OCI-LY7 (cell line): Measurements from ENCODE around the gene NUTM1. TPM values are rescaled to one million over a fixed set of nuclear protein-coding genes. Genes with fewer than 3 reads are reported as not detected.
A peak's percentile ranks its signal among the peaks of the same experiment; 100 is the strongest.

ENCODE experiments used
- BruUV-seq: library from RNA; stranded (reverse); fragments of 400-500 nt; replicated peaks from 2 replicates; lab custom pipeline; 2021; lab: Mats Ljungman, UMichigan
- CTCF ChIA-PET: fragments of 300-600 bp; sonication (Branson Sonifier 250); formaldehyde crosslinking; loops from one replicate; lab custom pipeline; 2022; ENCODE audit warnings: antibody characterized with exemption; ENCODE audit not compliant: unreplicated experiment; lab: Charles Lee
- POLR2A ChIA-PET: fragments of 300-600 bp; sonication (Branson Sonifier 250); formaldehyde crosslinking; loops from one replicate; lab custom pipeline; 2022; ENCODE audit warnings: antibody characterized with exemption; lab: Charles Lee
- DNase-seq: peaks from one replicate; pipeline ENCODE4 v3.0.0-alpha.2; 2015; ENCODE audit warnings: low spot score
- H2AFZ ChIP-seq: fragments of 200-600 bp; sonication (generic), shearing (Covaris generic); 2 replicates; pipeline ENCODE4 v1.6.1; 2014; ENCODE audit warnings: mild to moderate bottlenecking, antibody characterized with exemption, low read length, moderate library complexity
- H3K27ac ChIP-seq: fragments of 200-600 bp; sonication (generic); 2 replicates; pipeline ENCODE4 v1.5.1; 2014; ENCODE audit warnings: mixed run types, low read depth, mild to moderate bottlenecking, moderate library complexity, low read length, inconsistent platforms; ENCODE audit not compliant: poor library complexity, severe bottlenecking
- H3K36me3 ChIP-seq: fragments of 200-600 bp; sonication (generic); 2 replicates; pipeline ENCODE4 v1.6.1; 2014; ENCODE audit warnings: mild to moderate bottlenecking, antibody characterized with exemption, low read length, moderate library complexity, mixed read lengths; ENCODE audit not compliant: insufficient read depth
- H3K4me1 ChIP-seq: fragments of 200-600 bp; sonication (generic); 2 replicates; pipeline ENCODE4 v1.5.1; 2014; ENCODE audit warnings: mild to moderate bottlenecking, low read length; ENCODE audit not compliant: insufficient read depth, poor library complexity, severe bottlenecking
- H3K4me2 ChIP-seq: fragments of 200-600 bp; sonication (generic); 2 replicates; pipeline ENCODE4 v1.6.1; 2014; ENCODE audit warnings: mild to moderate bottlenecking, low read length
- H3K4me3 ChIP-seq: fragments of 200-600 bp; sonication (generic); 2 replicates; pipeline ENCODE4 v1.5.1; 2014; ENCODE audit warnings: mild to moderate bottlenecking, low read depth, low read length; ENCODE audit not compliant: poor library complexity, severe bottlenecking
- H3K79me2 ChIP-seq: fragments of 200-600 bp; sonication (generic); 2 replicates; pipeline ENCODE4 v1.6.1; 2016; ENCODE audit warnings: low read depth, mild to moderate bottlenecking, low read length, moderate library complexity, mixed read lengths; ENCODE audit not compliant: insufficient read depth
- H3K9me2 ChIP-seq: fragments of 200-600 bp; sonication (generic); 2 replicates; pipeline ENCODE4 v1.6.1; 2016; ENCODE audit warnings: mild to moderate bottlenecking, low read length, mixed read lengths; ENCODE audit not compliant: insufficient read depth
- H3K9me3 ChIP-seq: fragments of 200-600 bp; sonication (generic); 2 replicates; pipeline ENCODE4 v1.6.1; 2014; ENCODE audit warnings: mild to moderate bottlenecking, mixed run types, low read length, mixed read lengths
- H4K20me1 ChIP-seq: fragments of 200-600 bp; sonication (generic); 2 replicates; pipeline ENCODE4 v1.6.1; 2014; ENCODE audit warnings: mild to moderate bottlenecking, antibody characterized with exemption, low read length, moderate library complexity, mixed read lengths; ENCODE audit not compliant: insufficient read depth
- CTCF ChIP-seq: fragments of 200-600 bp; sonication (generic); conservative IDR thresholded peaks from 2 replicates; pipeline ENCODE4 v1.5.1; 2014; ENCODE audit warnings: mild to moderate bottlenecking, antibody characterized with exemption, low read length, moderate library complexity, mixed read lengths
- EZH2phosphoT487 ChIP-seq: fragments of 200-600 bp; sonication (generic); IDR thresholded peaks from 2 replicates; pipeline ENCODE4 v1.6.1; 2018; ENCODE audit warnings: low read depth, borderline replicate concordance, mild to moderate bottlenecking, mixed run types, antibody characterized with exemption, low read length, moderate library complexity, mixed read lengths
- intact Hi-C: fragments of 100-400 bp; cut with micrococcal nuclease; formaldehyde crosslinking; loops from one replicate; pipeline ENCODE4 v1.10.0; 2022; ENCODE audit not compliant: unreplicated experiment
- total RNA-seq, 2 experiments: library from RNA; depleted of rRNA in 1 of 2; stranded (reverse); fragments of >200 nt in 1 of 2; shearing (Covaris generic) in 1 of 2; gene quantifications; 2 replicates each; pipeline ENCODE4 v1.2.3, GENCODE V29; 2014 to 2022

The NUTM1 gene
- total RNA-seq, 2 experiments from 2014 or later: not detected

GRCh38 chr15:34337557-34338306, 5.4 kb upstream of the NUTM1 start, which contains the start of gene SLC12A6:
Gene SLC12A6 (minus strand): TSS chr15:34337781. CDS start chr15:34336680, 1,101 bp downstream.
- TF ChIP-seq EZH2phosphoT487: no peak
- 0 out of 2 replicates have a peak, but pooled peaks have one; percentile 15 for TF ChIP-seq CTCF
- Histone ChIP-seq H3K27ac (peak within 1 kb of the TSS; percentile 65), H2AFZ (peak within 1 kb of the TSS; percentile 82), H3K79me2 (peaks cover 24% of the 10 kb centered on the region), H3K4me1 (peaks cover 49% of the 10 kb centered on the region), H3K9me3 (no peaks in the 10 kb centered on the region), H3K4me3 (peak within 1 kb of the TSS; percentile 90), H3K36me3 (peaks cover 35% of the 10 kb centered on the region), H3K9me2 (no peaks in the 10 kb centered on the region), H3K4me2 (peak within 1 kb of the TSS; percentile 77), H4K20me1 (no peaks in the 10 kb centered on the region)
- CTCF ChIA-PET: no interaction called here
- POLR2A ChIA-PET: interaction anchor here (0.6 to 1.5 kb wide), 5 partner anchors 29 to 299 kb away, joined by 3 to 4 read pairs (median 3); partner anchors contain the start of gene LPCAT4
- intact Hi-C loops: loop anchor here (2.0 to 5.0 kb wide), 2 partner anchors 125 to 299 kb away; partner anchors contain the start of genes AVEN and KATNBL1
- peak; percentile 90 for DNase-seq
- BruUV-seq: no TSS peak

GRCh38 chr15:34338347-34338746, 4.8 kb upstream of the NUTM1 start:
- H3K9me2 ChIP-seq: no peaks in the 10 kb centered on the region
- DNase-seq: no peak
- H3K36me3 ChIP-seq: peaks cover 35% of the 10 kb centered on the region
- H3K27ac ChIP-seq: no peak overlapping the region
- peaks cover 47% of the 10 kb centered on the region for H3K4me1 ChIP-seq
- H3K9me3 ChIP-seq: no peaks in the 10 kb centered on the region
- no TSS peak for BruUV-seq
- H3K4me3 ChIP-seq: peak overlapping the region; percentile 90
- ChIA-PET POLR2A (interaction anchor here (1.1 to 1.5 kb wide), 3 partner anchors 30 to 300 kb away, joined by 3 to 4 read pairs (median 3); no protein-coding TSS in a partner anchor), CTCF (no interaction called here)
- H3K79me2 ChIP-seq: peaks cover 25% of the 10 kb centered on the region
- H2AFZ ChIP-seq: peak overlapping the region; percentile 30; the same call in 1 of the 2 replicates
- intact Hi-C loops: loop anchor here (5.0 kb wide), 1 partner anchor 126 kb away; the partner anchor contains the start of gene KATNBL1
- H4K20me1 ChIP-seq: no peaks in the 10 kb centered on the region
- TF ChIP-seq CTCF (no peak), EZH2phosphoT487 (no peak)
- H3K4me2 ChIP-seq: peak overlapping the region; percentile 77
